H1 (cell line): ENCODE data around the gene ACLY. TPM values are rescaled to one million over a fixed set of nuclear protein-coding genes. Genes with fewer than 3 reads are reported as not detected.

Experiments
- CTCF ChIA-PET: fragments of 300-600 bp; sonication (Branson Sonifier 250); formaldehyde crosslinking; loops from one replicate; lab custom pipeline; 2021; ENCODE audit not compliant: partially characterized antibody; lab: Charles Lee
- POLR2A ChIA-PET: fragments of 300-600 bp; sonication (Branson Sonifier 250); formaldehyde crosslinking; loops from one replicate; lab custom pipeline; 2021; ENCODE audit warnings: inconsistent platforms; ENCODE audit not compliant: partially characterized antibody; lab: Charles Lee
- DNase-seq, 2 experiments: peaks; one replicate each; pipeline versions ENCODE4 v3.0.0 to v3.0.0-alpha.2; 2010 to 2022; ENCODE audit warnings: low spot score in 2 of 2, low read depth in 1 of 2, mixed read lengths in 1 of 2
- FAIRE-seq: peaks from 2 replicates; lab custom pipeline; 2011; peaks lifted over from hg19 to GRCh38; lab: Jason Lieb, UNC
- H2AFZ ChIP-seq: 2 replicates; pipeline ENCODE4 v1.8.1; 2012; ENCODE audit warnings: low read length, inconsistent platforms
- H2AK5ac ChIP-seq: 2 replicates; pipeline ENCODE4 v1.6.1; 2013; ENCODE audit warnings: low read depth, low read length
- H2BK120ac ChIP-seq: replicated peaks from 2 replicates; pipeline ENCODE3; 2013; ENCODE audit warnings: low read depth, low read length, inconsistent platforms
- H2BK12ac ChIP-seq: 2 replicates; pipeline ENCODE4 v1.6.1; 2013; ENCODE audit warnings: low read depth, low read length
- H2BK15ac ChIP-seq: 2 replicates; pipeline ENCODE4 v1.6.1; 2013; ENCODE audit warnings: low read length
- H2BK20ac ChIP-seq: 2 replicates; pipeline ENCODE4 v1.6.1; 2013; ENCODE audit warnings: low read length
- H2BK5ac ChIP-seq: 2 replicates; pipeline ENCODE4 v1.6.1; 2013; ENCODE audit warnings: low read depth, low read length
- H3K14ac ChIP-seq: 2 replicates; pipeline ENCODE4 v1.6.1; 2013; ENCODE audit warnings: inconsistent platforms; ENCODE audit not compliant: insufficient read length
- H3K18ac ChIP-seq: 2 replicates; pipeline ENCODE4 v1.6.1; 2013; ENCODE audit warnings: low read length; ENCODE audit errors: extremely low read depth
- H3K23ac ChIP-seq: 2 replicates; pipeline ENCODE4 v1.6.1; 2013; ENCODE audit warnings: inconsistent platforms; ENCODE audit not compliant: insufficient read length
- H3K23me2 ChIP-seq: 2 replicates; pipeline ENCODE4 v1.6.1; 2013; ENCODE audit warnings: low read depth, low read length
- H3K27ac ChIP-seq: 2 replicates; pipeline ENCODE4 v1.6.1; 2011; ENCODE audit warnings: low read depth, low read length, inconsistent platforms
- H3K27me3 ChIP-seq, 4 experiments: replicated peaks in 1 of 4; 1 replicate in 1 of 4; 2 replicates in 3 of 4; pipeline versions ENCODE4 v1.6.1 to v1.8.1; 2011 to 2013; ENCODE audit warnings: low read length in 3 of 4, mild to moderate bottlenecking in 3 of 4, inconsistent platforms in 2 of 4, mixed read lengths in 2 of 4, moderate library complexity in 1 of 4; ENCODE audit not compliant: control insufficient read depth in 3 of 4, insufficient read depth in 3 of 4; ENCODE audit errors: extremely low read depth in 1 of 4
- H3K36me3 ChIP-seq, 4 experiments: 2 replicates each; pipeline versions ENCODE4 v1.6.1 to v1.8.1; 2011 to 2013; ENCODE audit warnings: mild to moderate bottlenecking in 4 of 4, low read length in 3 of 4, moderate library complexity in 2 of 4, control low read depth in 1 of 4, inconsistent platforms in 1 of 4; ENCODE audit not compliant: insufficient read depth in 4 of 4, control insufficient read depth in 2 of 4
- H3K4ac ChIP-seq: replicated peaks from 2 replicates; pipeline ENCODE3; 2013; ENCODE audit warnings: low read length, low read depth, mixed read lengths, inconsistent platforms; ENCODE audit not compliant: insufficient read length
- H3K4me1 ChIP-seq, 4 experiments: replicated peaks in 1 of 4; 1 replicate in 1 of 4; 2 replicates in 3 of 4; pipeline versions ENCODE4 v1.6.1 to v1.8.1; 2011 to 2013; ENCODE audit warnings: low read length in 3 of 4, inconsistent platforms in 2 of 4, mixed read lengths in 1 of 4; ENCODE audit not compliant: insufficient read depth in 4 of 4, control insufficient read depth in 3 of 4
- H3K4me2 ChIP-seq, 2 experiments: 2 replicates each; pipeline versions ENCODE4 v1.6.1 to v1.8.1; 2011 to 2013; ENCODE audit warnings: low read depth in 2 of 2, low read length in 2 of 2, control low read depth in 1 of 2, inconsistent platforms in 1 of 2, mild to moderate bottlenecking in 1 of 2; ENCODE audit not compliant: insufficient read depth in 1 of 2
- H3K4me3 ChIP-seq, 4 experiments: fragments of 200-600, 300-600 bp in 1 of 4; sonication (generic), shearing (Covaris generic), sonication (Bioruptor Twin) in 1 of 4; 2 replicates each; pipeline versions ENCODE4 v1.5.1 to v1.8.1; 2011 to 2016; ENCODE audit warnings: low read length in 4 of 4, low read depth in 3 of 4, control low read depth in 2 of 4, inconsistent platforms in 2 of 4, mild to moderate bottlenecking in 2 of 4, mixed read lengths in 1 of 4, moderate library complexity in 1 of 4; ENCODE audit not compliant: insufficient read depth in 2 of 4; ENCODE audit errors: extremely low read depth in 1 of 4
- H3K56ac ChIP-seq: replicated peaks from 2 replicates; pipeline ENCODE3; 2013; ENCODE audit warnings: low read depth, mild to moderate bottlenecking, mixed read lengths, low read length, inconsistent platforms; ENCODE audit not compliant: insufficient read length
- H3K79me1 ChIP-seq: 2 replicates; pipeline ENCODE4 v1.6.1; 2013; ENCODE audit warnings: low read depth, low read length, control low read depth
- H3K79me2 ChIP-seq, 2 experiments: 2 replicates each; pipeline versions ENCODE4 v1.6.1 to v1.8.1; 2012 to 2013; ENCODE audit warnings: low read length in 2 of 2, mild to moderate bottlenecking in 2 of 2, inconsistent platforms in 1 of 2; ENCODE audit not compliant: insufficient read depth in 2 of 2, control insufficient read depth in 1 of 2
- H3K9ac ChIP-seq, 4 experiments: replicated peaks in 1 of 4; 1 replicate in 1 of 4; 2 replicates in 3 of 4; pipeline versions ENCODE4 v1.6.1 to v1.8.1; 2011 to 2013; ENCODE audit warnings: low read depth in 3 of 4, low read length in 3 of 4, control low read depth in 2 of 4, mild to moderate bottlenecking in 2 of 4, moderate library complexity in 2 of 4, inconsistent platforms in 1 of 4; ENCODE audit errors: extremely low read depth in 1 of 4
- H3K9me3 ChIP-seq, 2 experiments: 2 replicates each; pipeline versions ENCODE4 v1.6.1 to v1.8.1; 2012 to 2013; ENCODE audit warnings: mild to moderate bottlenecking in 2 of 2, moderate library complexity in 2 of 2, control low read depth in 1 of 2, inconsistent platforms in 1 of 2, low read depth in 1 of 2, low read length in 1 of 2, mixed read lengths in 1 of 2; ENCODE audit not compliant: insufficient read depth in 2 of 2
- H4K20me1 ChIP-seq, 2 experiments: replicated peaks in 1 of 2; 2 replicates each; pipeline versions ENCODE3 to v1.8.1; 2011 to 2013; ENCODE audit warnings: inconsistent platforms in 2 of 2, low read length in 2 of 2, mild to moderate bottlenecking in 1 of 2; ENCODE audit not compliant: insufficient read depth in 2 of 2, control insufficient read depth in 1 of 2
- H4K5ac ChIP-seq: 2 replicates; pipeline ENCODE4 v1.6.1; 2013; ENCODE audit warnings: low read length, low read depth, mixed read lengths, inconsistent platforms; ENCODE audit not compliant: insufficient read length
- H4K8ac ChIP-seq: 2 replicates; pipeline ENCODE4 v1.8.0; 2013; ENCODE audit warnings: mild to moderate bottlenecking, moderate library complexity, low read length, inconsistent platforms; ENCODE audit not compliant: insufficient read depth; ENCODE audit errors: extremely low read depth
- H4K91ac ChIP-seq: replicated peaks from 2 replicates; pipeline ENCODE3; 2013; ENCODE audit warnings: low read length, mixed read lengths, inconsistent platforms; ENCODE audit not compliant: insufficient read length
- BACH1 ChIP-seq: IDR thresholded peaks from 2 replicates; pipeline ENCODE4 v1.6.1; 2012; ENCODE audit warnings: low read length, improper control_type of control experiment
- BCL11A ChIP-seq, 2 experiments: IDR thresholded peaks; one replicate each; pipeline ENCODE4 v1.6.1; 2011; ENCODE audit warnings: low read depth in 2 of 2, low read length in 2 of 2, mild to moderate bottlenecking in 2 of 2
- BRCA1 ChIP-seq: IDR thresholded peaks from 2 replicates; pipeline ENCODE4 v1.6.1; 2012; ENCODE audit warnings: low read depth, low read length, improper control_type of control experiment
- EZH2 ChIP-seq: fragments of 200-600 bp; sonication (generic); IDR thresholded peaks from 2 replicates; pipeline ENCODE4 v1.7.1; 2012; ENCODE audit warnings: low read depth, mild to moderate bottlenecking, moderate library complexity, low read length, inconsistent platforms; ENCODE audit not compliant: severe bottlenecking
- GTF2F1 ChIP-seq: IDR thresholded peaks from 2 replicates; pipeline ENCODE4 v1.6.1; 2012; ENCODE audit warnings: low read depth, low read length, improper control_type of control experiment, borderline replicate concordance
- HDAC2 ChIP-seq, 2 experiments: fragments of 300-600 bp in 1 of 2; sonication (generic) in 1 of 2; IDR thresholded peaks; 2 replicates each; pipeline ENCODE4 v1.6.1; 2011 to 2012; ENCODE audit warnings: low read depth in 2 of 2, low read length in 2 of 2, mild to moderate bottlenecking in 2 of 2, moderate library complexity in 2 of 2, borderline replicate concordance in 1 of 2, inconsistent platforms in 1 of 2
- KDM4A ChIP-seq: IDR thresholded peaks from one replicate; pipeline ENCODE4 v1.7.1; 2012; ENCODE audit warnings: low read depth, mild to moderate bottlenecking, moderate library complexity, low read length, inconsistent platforms; ENCODE audit not compliant: severe bottlenecking
- MAFK ChIP-seq: IDR thresholded peaks from 2 replicates; pipeline ENCODE4 v1.6.1; 2012; ENCODE audit warnings: low read depth, mild to moderate bottlenecking, improper control_type of control experiment, low read length
- RFX5 ChIP-seq: IDR thresholded peaks from 2 replicates; pipeline ENCODE4 v1.6.1; 2011; ENCODE audit warnings: low read depth, low read length, improper control_type of control experiment, borderline replicate concordance
- RXRA ChIP-seq: IDR thresholded peaks from 2 replicates; pipeline ENCODE4 v1.6.1; 2011; ENCODE audit warnings: low read depth, mild to moderate bottlenecking, low read length, moderate library complexity; ENCODE audit not compliant: insufficient read depth
- SP1 ChIP-seq: IDR thresholded peaks from 2 replicates; pipeline ENCODE4 v1.6.1; 2011; ENCODE audit warnings: low read depth, low read length
- SRF ChIP-seq: IDR thresholded peaks from 2 replicates; pipeline ENCODE4 v1.6.1; 2011; ENCODE audit warnings: mild to moderate bottlenecking, low read depth, low read length, moderate library complexity
- TAF7 ChIP-seq: optimal IDR thresholded peaks from 2 replicates; pipeline ENCODE3; 2011; ENCODE audit warnings: low read depth, mild to moderate bottlenecking, inconsistent platforms, low read length, moderate library complexity, borderline replicate concordance
- YY1 ChIP-seq: IDR thresholded peaks from 2 replicates; pipeline ENCODE4 v1.6.1; 2011; ENCODE audit warnings: low read depth, mild to moderate bottlenecking, low read length
- WGBS, 2 experiments: shearing (Covaris generic) in 1 of 2; methylation state at CpG; one replicate each; pipeline versions ENCODE4 v1.1.6 to v1.1.7; 2013 to 2015; ENCODE audit warnings: low lambda C conversion rate in 2 of 2, mixed read lengths in 2 of 2, inconsistent platforms in 1 of 2, low coverage in 1 of 2, missing lambda C conversion rate in 1 of 2; ENCODE audit not compliant: insufficient replicate concordance in 2 of 2, insufficient coverage in 1 of 2, insufficient read length in 1 of 2; ENCODE audit errors: extremely low coverage in 1 of 2, missing lambda C conversion rate in 1 of 2; 5-methylcytosine and 5-hydroxymethylcytosine counted together
- polyA plus RNA-seq, 7 experiments: library from polyadenylated mRNA; depleted of rRNA in 3 of 7; stranded (reverse) in 5 of 7; unstranded in 2 of 7; fragments of >200 nt in 5 of 7; fragments of 200-250 nt in 2 of 7; gene quantifications; 1 replicate in 5 of 7; 2 replicates in 1 of 7; 4 replicates in 1 of 7; pipeline versions ENCODE4 v1.2.1 to v1.2.3, GENCODE V29; 2011 to 2013; ENCODE audit warnings: missing spikeins in 2 of 7, mixed read lengths in 2 of 7
- total RNA-seq: library from RNA; stranded (reverse); fragmentation: NEBNext Ultra II Directional; extraction: Animal tissue kit (Norgen Biotek cat#: 25700); gene quantifications from 2 replicates; pipeline ENCODE4 v1.2.1, GENCODE V29; 2021

The ACLY gene
- total and polyA plus RNA-seq, 2 of the 8 experiments (the other 6 are each of a cell fraction or from before 2014, with no cell fraction given), result 167 to 393 TPM

DNA sequence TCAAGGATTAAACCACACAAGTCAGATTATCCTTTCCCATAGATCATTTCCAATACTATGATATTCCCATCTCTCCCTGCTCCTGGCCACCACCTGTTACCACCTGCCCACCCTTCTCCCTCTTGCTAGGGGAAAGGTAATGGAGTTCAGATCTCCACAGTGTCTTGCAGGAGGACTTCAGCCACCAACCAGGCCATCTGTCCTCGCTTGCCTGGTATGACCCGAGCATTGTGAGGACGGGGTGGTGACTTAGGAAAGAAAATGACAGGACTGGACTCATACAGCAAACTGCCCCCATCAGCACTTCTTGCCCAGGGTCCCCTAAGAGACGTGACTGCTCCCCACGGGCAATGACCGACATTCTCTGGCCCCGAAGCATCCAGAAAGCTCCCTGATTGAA lies 95.2 kb downstream of the ACLY start:
- Histone ChIP-seq H3K27me3 (no peaks in the 10 kb centered on the region), H3K23me2 (no peaks in the 10 kb centered on the region; the same call in 1 of the 2 replicates), H3K4me1 (peaks cover 0 to 15% (median 11%) of the 10 kb centered on the region in 4 experiments; a peak in 6 of 7 replicates), H4K5ac (no peak overlapping the region), H3K23ac (no peak overlapping the region), H3K27ac (no peak overlapping the region), H3K9ac (no peak overlapping the region), H3K4me2 (no peak overlapping the region), H2AFZ (no peak overlapping the region), H2BK20ac (no peak overlapping the region), H2BK12ac (no peak overlapping the region), H3K56ac (no peak overlapping the region), H3K79me1 (0 out of 2 replicates have a peak, but pooled peaks cover 2% of the 10 kb centered on the region), H4K8ac (no peak overlapping the region), H2BK120ac (no peak overlapping the region), H3K18ac (no peak overlapping the region), H3K4me3 (no peak overlapping the region), H4K91ac (no peak overlapping the region), H2BK5ac (no peak overlapping the region), H2BK15ac (no peak overlapping the region), H3K36me3 (peaks cover 7 to 52% (median 12%) of the 10 kb centered on the region in 4 experiments; a peak in 7 of 8 replicates), H3K14ac (no peak overlapping the region), H3K79me2 (no peaks in the 10 kb centered on the region), H3K9me3 (no peaks in the 10 kb centered on the region), H2AK5ac (no peak overlapping the region), H4K20me1 (peaks cover 1 to 4% of the 10 kb centered on the region in 2 experiments), H3K4ac (no peak overlapping the region)
- ChIA-PET POLR2A (interaction anchor here (0.6 to 5.6 kb wide), 11 partner anchors 9 to 93 kb away, joined by 3 to 40 read pairs (median 4); partner anchors contain the start of genes FKBP10, KLHL10, KLHL11 and NT5C3B), CTCF (interaction anchor here (0.7 to 1.2 kb wide), 3 partner anchors 9 to 28 kb away, joined by 3 to 6 read pairs (median 3); no protein-coding TSS in a partner anchor)
- WGBS, 2 experiments, result 87% methylated on average over 7 of the region's 7 CpGs; no CpG with 5 or more reads in 1 of the 2 experiments
- no peak for DNase-seq
- no peak for FAIRE-seq
- TF ChIP-seq KDM4A (no peak), HDAC2 (IDR thresholded peaks at IDR 0.05; ENCODE audit: borderline replicate concordance in 1 of 2, low read depth in 2 of 2, low read length in 2 of 2) (no peak), GTF2F1 (no peak), MAFK (no peak), TAF7 (no peak), BACH1 (no peak), RXRA (no peak), EZH2 (no peak), SP1 (no peak), RFX5 (no peak), BCL11A (IDR thresholded peaks at IDR 0.05; ENCODE audit: low read depth in 2 of 2, low read length in 2 of 2) (no peak), YY1 (no peak), SRF (no peak), BRCA1 (no peak)
